ENCODE data around the gene NCAM2. TPM values are rescaled to one million over a fixed set of nuclear protein-coding genes. Genes with fewer than 3 reads are reported as not detected.

NCAM2 gene
- total and polyA plus RNA-seq, 10 donors: 0.09 to 5.7 (median 1.0) TPM

GRCh38 chr21:21046063-21046462 lies 47.9 kb downstream of the NCAM2 start:
- Histone ChIP-seq H3K36me3 (no peaks in the 10 kb centered on the region), H3K4me3 (no peak overlapping the region), H3K27ac (no peak overlapping the region), H3K4me1 (no peaks in the 10 kb centered on the region), H3K9me3 (no peaks in the 10 kb centered on the region), H3K27me3 (replicated peaks in 1 of 7) (no peaks in the 10 kb centered on the region)
- no peak for DNase-seq
- intact Hi-C loops (cut with DNase I; ENCODE audit: low total_unique reads): no loop called here
- TF ChIP-seq, protein P1, sequence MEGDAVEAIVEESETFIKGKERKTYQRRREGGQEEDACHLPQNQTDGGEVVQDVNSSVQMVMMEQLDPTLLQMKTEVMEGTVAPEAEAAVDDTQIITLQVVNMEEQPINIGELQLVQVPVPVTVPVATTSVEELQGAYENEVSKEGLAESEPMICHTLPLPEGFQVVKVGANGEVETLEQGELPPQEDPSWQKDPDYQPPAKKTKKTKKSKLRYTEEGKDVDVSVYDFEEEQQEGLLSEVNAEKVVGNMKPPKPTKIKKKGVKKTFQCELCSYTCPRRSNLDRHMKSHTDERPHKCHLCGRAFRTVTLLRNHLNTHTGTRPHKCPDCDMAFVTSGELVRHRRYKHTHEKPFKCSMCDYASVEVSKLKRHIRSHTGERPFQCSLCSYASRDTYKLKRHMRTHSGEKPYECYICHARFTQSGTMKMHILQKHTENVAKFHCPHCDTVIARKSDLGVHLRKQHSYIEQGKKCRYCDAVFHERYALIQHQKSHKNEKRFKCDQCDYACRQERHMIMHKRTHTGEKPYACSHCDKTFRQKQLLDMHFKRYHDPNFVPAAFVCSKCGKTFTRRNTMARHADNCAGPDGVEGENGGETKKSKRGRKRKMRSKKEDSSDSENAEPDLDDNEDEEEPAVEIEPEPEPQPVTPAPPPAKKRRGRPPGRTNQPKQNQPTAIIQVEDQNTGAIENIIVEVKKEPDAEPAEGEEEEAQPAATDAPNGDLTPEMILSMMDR (IDR thresholded peaks at IDR 0.05 in 8 of 11, conservative IDR thresholded peaks at IDR 0.05 in 3 of 11): no peak
- TF ChIP-seq POLR2A (IDR thresholded peaks at IDR 0.05) (no peak), POLR2AphosphoS5 (IDR thresholded peaks at IDR 0.05) (no peak)
- WGBS, 5 donors: 42 to 58% (median 52%) methylated on average over 2 of the region's 2 CpGs

- H3K36me3 ChIP-seq: no peaks in the 10 kb centered on the region
- no peaks in the 10 kb centered on the region for H3K27me3 ChIP-seq (replicated peaks in 1 of 7)
- H3K27ac ChIP-seq: no peak overlapping the region
- H3K4me1 ChIP-seq: peaks cover 0 to 6% (median 0%) of the 10 kb centered on the region in 6 donors
- TF ChIP-seq POLR2AphosphoS5 (IDR thresholded peaks at IDR 0.05) (no peak), POLR2A (IDR thresholded peaks at IDR 0.05) (no peak)
- TF ChIP-seq, protein P1 (IDR thresholded peaks at IDR 0.05 in 8 of 11, conservative IDR thresholded peaks at IDR 0.05 in 3 of 11): no peak
- DNase-seq: no peak
- H3K9me3 ChIP-seq: no peaks in the 10 kb centered on the region
- WGBS, 5 donors: 35 to 39% (median 35%) methylated on average over 4 of the region's 4 CpGs
- H3K4me3 ChIP-seq: no peak overlapping the region
- intact Hi-C loops (cut with DNase I; ENCODE audit: low total_unique reads): no loop called here
Measured at GRCh38 chr21:21051109-21052055, 53.2 kb downstream of the NCAM2 start.

DNA sequence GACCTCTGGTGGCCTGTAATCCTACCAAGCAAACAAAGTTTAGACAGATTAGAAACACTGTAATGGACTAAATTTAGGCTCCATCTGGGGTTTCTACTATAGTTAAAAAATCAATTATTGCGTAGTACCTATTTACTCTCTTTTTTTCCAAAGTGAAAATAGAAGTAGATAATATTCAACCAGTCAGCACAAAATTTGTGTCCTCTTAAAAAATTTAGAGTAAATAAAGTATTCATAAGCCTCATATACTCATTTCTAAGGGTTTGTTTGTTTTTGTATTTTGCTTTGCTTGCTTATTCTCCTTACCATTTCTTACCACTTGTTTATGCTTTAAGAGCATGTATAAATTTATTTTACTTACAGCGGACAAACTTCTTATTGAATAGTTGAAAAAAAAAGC lies 54.5 kb downstream of the NCAM2 start:
- no peaks in the 10 kb centered on the region for H3K9me3 ChIP-seq
- no peaks in the 10 kb centered on the region for H3K27me3 ChIP-seq (replicated peaks in 1 of 7)
- no peak overlapping the region for H3K27ac ChIP-seq
- peaks cover 0 to 6% (median 0%) of the 10 kb centered on the region in 6 donors for H3K4me1 ChIP-seq
- no peak for TF ChIP-seq POLR2A (IDR thresholded peaks at IDR 0.05)
- TF ChIP-seq, protein P1 (IDR thresholded peaks at IDR 0.05 in 8 of 11, conservative IDR thresholded peaks at IDR 0.05 in 3 of 11): no peak
- DNase-seq: no peak
- 90 to 98% (median 94%) methylated on average over 2 of the region's 2 CpGs for WGBS, 5 donors
- H3K36me3 ChIP-seq: no peaks in the 10 kb centered on the region
- H3K4me3 ChIP-seq: no peak overlapping the region
- intact Hi-C loops (cut with DNase I; ENCODE audit: low total_unique reads): no loop called here

GRCh38 chr21:21057349-21058062 lies 59.3 kb downstream of the NCAM2 start:
- no peak overlapping the region for H3K4me3 ChIP-seq
- no peaks in the 10 kb centered on the region for H3K9me3 ChIP-seq
- no peaks in the 10 kb centered on the region for H3K27me3 ChIP-seq (replicated peaks in 1 of 7)
- intact Hi-C loops (cut with DNase I; ENCODE audit: low total_unique reads): no loop called here
- no peaks in the 10 kb centered on the region for H3K36me3 ChIP-seq
- TF ChIP-seq, protein P1 (IDR thresholded peaks at IDR 0.05 in 8 of 11, conservative IDR thresholded peaks at IDR 0.05 in 3 of 11): no peak
- TF ChIP-seq POLR2AphosphoS5 (IDR thresholded peaks at IDR 0.05): no peak
- TF ChIP-seq POLR2A (IDR thresholded peaks at IDR 0.05): no peak
- no peak overlapping the region for H3K27ac ChIP-seq
- no peaks in the 10 kb centered on the region for H3K4me1 ChIP-seq
- 75 to 88% (median 80%) methylated on average over 8 of the region's 8 CpGs for WGBS, 5 donors
- DNase-seq: no peak
